GM12874 (cell line): ENCODE measurements around the gene ZFP1.

ENCODE experiments used
- TF ChIP-seq, protein P1 (sequence below): IDR thresholded peaks from 2 replicates; pipeline ENCODE4 v1.5.1; 2011; ENCODE audit warnings: low read depth, mild to moderate bottlenecking, control low read depth, low read length, moderate library complexity; ENCODE audit not compliant: insufficient read depth

Gene ZFP1

DNA sequence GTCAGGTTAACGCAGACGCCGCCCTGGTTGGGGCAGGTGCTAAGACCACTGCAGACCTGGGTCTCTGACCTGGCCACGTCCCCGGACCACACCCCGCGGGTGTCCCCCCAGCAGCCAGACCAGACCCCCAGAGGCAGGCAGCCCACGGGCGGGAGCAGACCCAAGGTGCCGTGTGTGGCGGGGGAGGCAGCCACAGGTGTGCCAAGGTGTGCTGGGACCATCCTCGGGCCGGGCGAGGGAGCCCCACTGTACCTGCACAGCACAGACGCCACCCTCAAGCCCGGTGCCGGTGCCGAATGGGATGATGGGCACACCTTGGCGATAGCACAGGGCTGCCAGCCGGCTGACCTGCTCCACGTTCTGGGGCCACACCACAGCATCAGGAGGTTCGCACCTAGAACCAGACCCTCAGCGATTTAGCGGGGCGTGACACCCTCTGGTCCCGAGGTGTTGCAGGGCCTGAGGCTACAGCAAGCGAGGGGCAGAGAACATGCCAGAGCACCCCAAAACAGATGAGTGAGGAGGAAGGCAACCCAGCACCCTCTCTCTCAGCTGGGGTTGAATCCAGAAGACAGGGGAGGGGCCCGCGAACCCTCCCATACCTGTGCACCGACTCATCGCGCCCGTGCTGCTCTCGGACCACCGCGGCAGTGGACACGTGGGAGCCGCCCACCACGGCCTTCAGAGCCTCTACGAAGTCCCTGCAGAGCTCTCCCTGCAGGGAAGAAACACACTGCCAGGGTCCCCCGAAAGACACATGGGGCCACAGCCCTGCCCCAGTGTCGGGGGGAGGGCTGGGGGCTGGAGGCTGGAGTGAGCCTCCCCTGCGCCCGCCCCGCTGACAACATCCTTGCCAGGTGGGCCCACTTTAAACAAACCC, 33.1 kb upstream of the ZFP1 start:
- TF ChIP-seq, protein P1, sequence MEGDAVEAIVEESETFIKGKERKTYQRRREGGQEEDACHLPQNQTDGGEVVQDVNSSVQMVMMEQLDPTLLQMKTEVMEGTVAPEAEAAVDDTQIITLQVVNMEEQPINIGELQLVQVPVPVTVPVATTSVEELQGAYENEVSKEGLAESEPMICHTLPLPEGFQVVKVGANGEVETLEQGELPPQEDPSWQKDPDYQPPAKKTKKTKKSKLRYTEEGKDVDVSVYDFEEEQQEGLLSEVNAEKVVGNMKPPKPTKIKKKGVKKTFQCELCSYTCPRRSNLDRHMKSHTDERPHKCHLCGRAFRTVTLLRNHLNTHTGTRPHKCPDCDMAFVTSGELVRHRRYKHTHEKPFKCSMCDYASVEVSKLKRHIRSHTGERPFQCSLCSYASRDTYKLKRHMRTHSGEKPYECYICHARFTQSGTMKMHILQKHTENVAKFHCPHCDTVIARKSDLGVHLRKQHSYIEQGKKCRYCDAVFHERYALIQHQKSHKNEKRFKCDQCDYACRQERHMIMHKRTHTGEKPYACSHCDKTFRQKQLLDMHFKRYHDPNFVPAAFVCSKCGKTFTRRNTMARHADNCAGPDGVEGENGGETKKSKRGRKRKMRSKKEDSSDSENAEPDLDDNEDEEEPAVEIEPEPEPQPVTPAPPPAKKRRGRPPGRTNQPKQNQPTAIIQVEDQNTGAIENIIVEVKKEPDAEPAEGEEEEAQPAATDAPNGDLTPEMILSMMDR = no peak

DNA sequence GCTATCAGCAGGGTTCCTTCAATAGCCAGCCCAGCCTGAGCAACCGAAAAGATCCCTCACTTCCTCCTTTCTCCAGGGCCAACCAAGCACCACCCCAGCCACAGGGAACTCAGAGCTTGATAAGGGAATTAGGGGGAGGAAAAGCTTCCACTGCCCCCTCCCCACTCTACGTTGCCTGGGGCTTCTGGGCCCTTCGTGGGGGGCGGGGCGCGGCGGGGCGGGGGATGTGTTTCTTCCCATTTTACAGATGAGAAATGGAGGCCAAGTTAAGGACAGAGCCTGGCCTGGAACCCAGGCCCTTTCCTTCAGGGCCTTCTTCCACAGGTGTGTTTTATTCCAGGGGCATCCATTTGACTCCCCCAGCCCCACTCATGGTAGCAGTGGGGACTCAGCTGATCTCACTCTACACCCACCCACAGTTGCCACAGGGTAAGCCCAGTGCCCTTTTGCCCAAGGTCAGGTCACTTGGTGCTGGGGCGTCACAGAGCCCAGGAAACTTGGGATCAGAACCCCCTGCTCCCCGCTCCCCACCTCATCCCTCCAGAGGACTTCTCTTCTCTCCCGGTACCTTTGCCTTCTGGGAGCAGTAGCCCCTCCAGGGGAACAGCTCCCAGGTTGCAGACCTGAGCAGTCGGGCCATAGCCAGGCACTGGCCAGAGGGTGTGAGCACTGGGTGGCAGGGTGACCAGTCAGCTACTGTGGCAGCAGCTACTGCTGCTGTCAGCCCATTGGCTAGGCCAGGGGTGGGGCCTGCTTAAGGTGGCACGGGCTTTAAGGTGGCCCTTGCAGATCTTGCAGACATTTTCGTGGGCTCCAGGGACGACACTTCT, 32.0 kb upstream of the ZFP1 start, which contains the start of gene LDHD:
LDHD (minus strand) TSS at position 700 of the 830 bp plus-strand sequence; CDS start at position 640, 60 bp downstream.
- TF ChIP-seq, protein P1 = no peak

DNA sequence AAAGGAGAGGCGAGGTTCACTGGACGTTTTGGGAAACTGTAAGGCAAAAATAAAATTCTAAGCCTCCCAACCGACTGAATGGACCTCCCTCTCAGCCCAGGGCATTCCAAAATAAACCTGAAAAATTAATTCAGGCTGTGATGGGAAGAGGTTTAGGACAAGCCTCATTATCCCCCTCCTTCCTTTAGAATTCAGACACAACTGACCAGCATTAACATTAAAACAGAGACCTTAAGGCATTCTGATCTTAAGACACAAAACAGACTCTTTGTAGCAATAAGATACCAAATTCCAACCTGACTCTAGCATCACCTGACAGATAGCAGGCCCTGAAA, 31.4 kb upstream of the ZFP1 start:
- TF ChIP-seq, protein P1 = no peak

DNA sequence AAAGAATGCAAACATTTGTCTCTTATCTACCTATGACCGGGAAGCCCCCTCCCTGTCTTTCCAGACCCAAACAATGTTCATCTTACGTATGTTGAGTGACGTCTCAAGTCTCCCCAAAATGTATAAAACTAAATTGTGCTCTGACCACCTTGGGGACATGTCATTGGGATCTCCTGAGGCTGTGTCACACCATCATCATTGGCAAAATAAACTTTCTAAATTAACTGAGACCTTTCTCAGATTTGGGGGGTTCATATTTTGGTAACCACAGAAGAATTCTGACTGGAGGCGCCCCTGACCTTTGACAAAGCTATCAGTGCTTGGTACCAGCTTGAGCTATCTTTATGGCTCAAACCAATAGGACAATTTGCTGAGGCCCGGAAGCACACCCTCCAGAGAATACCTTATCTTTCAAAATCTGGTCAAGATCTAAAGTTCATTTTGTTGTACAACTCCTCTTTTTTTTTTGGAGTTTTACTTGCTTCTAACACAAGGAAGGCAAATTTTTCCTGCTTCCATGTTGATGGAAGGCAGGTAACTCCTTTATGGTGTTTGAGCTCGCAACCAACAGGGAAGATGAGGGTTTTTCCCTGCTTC, 29.3 kb upstream of the ZFP1 start:
- TF ChIP-seq, protein P1 = no peak

DNA sequence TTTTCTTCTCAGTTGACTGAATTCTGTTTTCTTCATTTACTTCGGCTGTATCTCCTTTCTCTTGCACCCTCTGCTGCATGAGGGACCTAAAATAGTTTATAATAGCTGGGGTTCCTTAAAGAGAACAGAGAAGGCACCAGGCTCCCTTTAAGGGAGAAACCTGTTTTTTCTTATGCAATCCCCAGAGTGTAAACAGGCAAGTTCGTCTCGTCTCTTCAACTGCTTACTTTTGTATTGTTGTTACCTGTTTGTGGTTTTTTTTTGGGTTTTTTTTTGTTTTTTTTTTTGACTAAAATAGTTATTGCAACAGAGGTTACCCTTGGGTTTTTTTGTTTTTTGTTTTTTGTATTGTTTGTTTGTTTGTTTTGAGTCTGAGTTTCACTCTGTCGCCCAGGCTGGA, 28.1 kb upstream of the ZFP1 start:
- TF ChIP-seq, protein P1 = no peak

DNA sequence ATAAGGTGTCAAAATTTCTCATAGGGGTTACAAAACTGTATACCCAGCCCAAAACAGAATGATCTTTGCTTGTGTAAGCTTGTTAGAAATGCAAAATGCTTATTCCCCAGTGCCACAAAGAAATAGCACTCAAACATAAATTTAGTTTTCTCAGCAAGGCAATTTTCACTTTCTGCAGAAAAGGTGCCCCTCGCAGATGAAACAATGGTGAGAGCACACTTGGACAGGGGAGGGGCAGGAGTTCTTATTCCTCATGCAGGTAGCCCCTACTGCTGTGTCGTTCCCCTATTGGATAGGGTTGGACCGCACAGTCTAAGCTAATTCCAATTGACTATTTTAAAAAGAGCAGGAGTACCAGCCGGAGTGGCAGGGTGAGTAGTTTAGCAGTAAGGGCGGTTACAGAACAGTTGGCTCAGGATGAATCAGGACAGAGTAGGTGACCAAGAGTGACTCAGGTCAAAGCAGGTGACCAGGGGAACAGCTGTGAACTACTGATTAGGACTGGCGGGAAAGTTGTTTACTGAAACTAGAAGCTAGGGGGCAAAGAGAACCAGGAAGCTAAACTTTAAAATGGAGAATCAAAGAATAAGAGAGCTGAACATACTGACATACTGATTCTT, 26.3 kb upstream of the ZFP1 start:
- TF ChIP-seq, protein P1 = no peak

DNA sequence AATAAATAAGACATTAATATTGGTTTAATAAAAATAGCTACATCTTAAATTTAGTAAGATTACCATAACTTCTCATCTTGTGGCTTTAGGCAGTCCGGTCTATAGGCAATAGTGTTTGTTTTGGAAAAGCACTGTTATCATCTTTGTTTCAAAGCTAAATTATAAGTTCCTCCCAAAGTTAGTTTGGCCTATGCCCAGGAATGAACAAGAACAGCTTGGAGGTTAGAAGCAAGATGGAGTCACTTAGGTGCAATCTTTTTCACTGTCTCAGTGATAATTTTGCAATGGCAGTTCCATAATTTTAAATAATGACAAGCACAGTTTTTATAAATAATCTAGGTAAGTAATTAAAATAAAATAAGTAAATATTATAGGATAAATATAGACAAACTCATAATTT, 25.7 kb upstream of the ZFP1 start:
- TF ChIP-seq, protein P1 = no peak
